SK-N-SH treated with all-trans-retinoic acid at 6 μM for 48 hours (cell line): ENCODE data around the gene PLXNA3.

Experiments used
- ATAC-seq: fragments of 200-7000 bp; cut with Tn5 transposase; 3 replicates; pipeline ENCODE4 v1.9.1; 2020; ENCODE audit warnings: mild to moderate bottlenecking, moderate library complexity
- ARNTL ChIP-seq: fragments of 450-650 bp; formaldehyde crosslinking; IDR thresholded peaks from 2 replicates; pipeline ENCODE4 v1.5.0; 2020; ENCODE audit warnings: low read depth, mild to moderate bottlenecking, moderate library complexity, borderline replicate concordance
- BACH2 ChIP-seq: fragments of 250-450 bp; sonication (Bioruptor Pico); IDR thresholded peaks from 2 replicates; pipeline ENCODE4 v1.9.0; 2021; ENCODE audit warnings: mild to moderate bottlenecking, borderline replicate concordance
- CSDC2 ChIP-seq: fragments of 250-450 bp; sonication (Bioruptor Pico); IDR thresholded peaks from 2 replicates; pipeline ENCODE4 v1.5.0; 2020; ENCODE audit warnings: mild to moderate bottlenecking, moderate library complexity
- ESRRG ChIP-seq: fragments of 250-450 bp; sonication (Bioruptor Pico); IDR thresholded peaks from 2 replicates; pipeline ENCODE4 v1.6.1; 2021; ENCODE audit warnings: mild to moderate bottlenecking
- GLIS3 ChIP-seq: fragments of 250-450 bp; sonication (Bioruptor Pico); IDR thresholded peaks from 2 replicates; pipeline ENCODE4 v1.5.0; 2020; ENCODE audit warnings: mild to moderate bottlenecking, moderate library complexity
- ISL1 ChIP-seq: fragments of 250-450 bp; sonication (Bioruptor Pico); IDR thresholded peaks from 2 replicates; pipeline ENCODE4 v2.1.2; 2022; ENCODE audit warnings: mild to moderate bottlenecking, moderate library complexity
- OSR1 ChIP-seq: fragments of 250-450 bp; sonication (Bioruptor Pico); IDR thresholded peaks from 2 replicates; pipeline ENCODE4 v1.8.0; 2022; ENCODE audit warnings: moderate library complexity, mild to moderate bottlenecking, inconsistent platforms
- PPARA ChIP-seq: fragments of 250-450 bp; sonication (Bioruptor Pico); IDR thresholded peaks from 2 replicates; pipeline ENCODE4 v1.5.0; 2020; ENCODE audit warnings: mild to moderate bottlenecking, borderline replicate concordance
- RARB ChIP-seq: fragments of 250-450 bp; sonication (Bioruptor Pico); IDR thresholded peaks from 2 replicates; pipeline ENCODE4 v1.8.0; 2021; ENCODE audit warnings: mild to moderate bottlenecking, moderate library complexity
- SNAI2 ChIP-seq: fragments of 250-450 bp; sonication (Bioruptor Pico); IDR thresholded peaks from 2 replicates; pipeline ENCODE4 v1.5.0; 2020; ENCODE audit warnings: mild to moderate bottlenecking, moderate library complexity
- TOX ChIP-seq: fragments of 250-450 bp; sonication (Bioruptor Pico); IDR thresholded peaks from 2 replicates; pipeline ENCODE4 v1.8.0; 2021; ENCODE audit warnings: mild to moderate bottlenecking, moderate library complexity, borderline replicate concordance
- ZC3H10 ChIP-seq: fragments of 250-450 bp; sonication (Bioruptor Pico); IDR thresholded peaks from 2 replicates; pipeline ENCODE4 v1.5.1; 2021; ENCODE audit warnings: mild to moderate bottlenecking, moderate library complexity
- ZFP3 ChIP-seq: fragments of 250-450 bp; sonication (Bioruptor Pico); IDR thresholded peaks from 2 replicates; pipeline ENCODE4 v1.5.0; 2020; ENCODE audit warnings: mild to moderate bottlenecking, moderate library complexity
- ZFP30 ChIP-seq: fragments of 450-650 bp; formaldehyde crosslinking; IDR thresholded peaks from 2 replicates; pipeline ENCODE4 v1.5.0; 2022; ENCODE audit warnings: mild to moderate bottlenecking, moderate library complexity
- ZNF565 ChIP-seq: fragments of 450-650 bp; formaldehyde crosslinking; conservative IDR thresholded peaks from 2 replicates; pipeline ENCODE4 v1.5.0; 2020; ENCODE audit warnings: low read depth, mild to moderate bottlenecking, moderate library complexity
- ZNF8 ChIP-seq: fragments of 450-650 bp; formaldehyde crosslinking; IDR thresholded peaks from 2 replicates; pipeline ENCODE4 v1.5.0; 2020; ENCODE audit warnings: mild to moderate bottlenecking, moderate library complexity
- TF ChIP-seq, protein P1 (sequence below): fragments of 250-450 bp; sonication (Bioruptor Pico); IDR thresholded peaks from 2 replicates; pipeline ENCODE4 v1.5.1; 2020; ENCODE audit warnings: low read depth, mild to moderate bottlenecking, moderate library complexity
- TF ChIP-seq, protein P2 (sequence below): fragments of 250-450 bp; sonication (Bioruptor Pico); IDR thresholded peaks from 2 replicates; pipeline ENCODE4 v1.8.0; 2020; ENCODE audit warnings: mild to moderate bottlenecking, moderate library complexity, borderline replicate concordance
- TF ChIP-seq, protein P3 (sequence below): fragments of 250-450 bp; sonication (Bioruptor Pico); IDR thresholded peaks from 2 replicates; pipeline ENCODE4 v1.5.0; 2020; ENCODE audit warnings: mild to moderate bottlenecking, moderate library complexity
- TF ChIP-seq, protein P4 (sequence below): fragments of 250-450 bp; sonication (Bioruptor Pico); IDR thresholded peaks from 2 replicates; pipeline ENCODE4 v1.5.1; 2021; ENCODE audit warnings: mild to moderate bottlenecking, moderate library complexity
- TF ChIP-seq, protein P5 (sequence below): fragments of 250-450 bp; sonication (Bioruptor Pico); IDR thresholded peaks from 2 replicates; pipeline ENCODE4 v1.8.0; 2021; ENCODE audit warnings: low read depth, mild to moderate bottlenecking, moderate library complexity, borderline replicate concordance

The PLXNA3 gene

DNA sequence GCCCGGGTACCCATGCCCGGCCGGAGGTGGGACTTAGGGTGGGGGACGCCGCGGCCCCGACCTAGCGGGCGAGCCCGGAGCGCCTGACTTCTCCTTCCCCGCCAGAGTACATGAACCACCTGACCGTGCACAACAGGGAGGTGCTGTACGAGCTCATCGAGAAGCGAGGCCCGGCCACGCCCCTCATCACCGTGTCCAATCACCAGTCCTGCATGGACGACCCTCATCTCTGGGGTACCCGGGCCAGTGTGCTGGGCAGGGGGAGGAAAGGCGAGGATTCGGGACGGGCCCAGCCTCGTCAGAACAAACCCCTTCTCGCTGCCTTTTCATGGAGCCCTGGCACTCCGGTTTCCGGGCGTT is 46.1 kb upstream of the PLXNA3 start:
- ATAC-seq, result peak; percentile 75
- TF ChIP-seq, protein P1, sequence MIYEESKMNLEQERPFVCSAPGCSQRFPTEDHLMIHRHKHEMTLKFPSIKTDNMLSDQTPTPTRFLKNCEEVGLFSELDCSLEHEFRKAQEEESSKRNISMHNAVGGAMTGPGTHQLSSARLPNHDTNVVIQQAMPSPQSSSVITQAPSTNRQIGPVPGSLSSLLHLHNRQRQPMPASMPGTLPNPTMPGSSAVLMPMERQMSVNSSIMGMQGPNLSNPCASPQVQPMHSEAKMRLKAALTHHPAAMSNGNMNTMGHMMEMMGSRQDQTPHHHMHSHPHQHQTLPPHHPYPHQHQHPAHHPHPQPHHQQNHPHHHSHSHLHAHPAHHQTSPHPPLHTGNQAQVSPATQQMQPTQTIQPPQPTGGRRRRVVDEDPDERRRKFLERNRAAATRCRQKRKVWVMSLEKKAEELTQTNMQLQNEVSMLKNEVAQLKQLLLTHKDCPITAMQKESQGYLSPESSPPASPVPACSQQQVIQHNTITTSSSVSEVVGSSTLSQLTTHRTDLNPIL, result no peak
- TF ChIP-seq, protein P2, sequence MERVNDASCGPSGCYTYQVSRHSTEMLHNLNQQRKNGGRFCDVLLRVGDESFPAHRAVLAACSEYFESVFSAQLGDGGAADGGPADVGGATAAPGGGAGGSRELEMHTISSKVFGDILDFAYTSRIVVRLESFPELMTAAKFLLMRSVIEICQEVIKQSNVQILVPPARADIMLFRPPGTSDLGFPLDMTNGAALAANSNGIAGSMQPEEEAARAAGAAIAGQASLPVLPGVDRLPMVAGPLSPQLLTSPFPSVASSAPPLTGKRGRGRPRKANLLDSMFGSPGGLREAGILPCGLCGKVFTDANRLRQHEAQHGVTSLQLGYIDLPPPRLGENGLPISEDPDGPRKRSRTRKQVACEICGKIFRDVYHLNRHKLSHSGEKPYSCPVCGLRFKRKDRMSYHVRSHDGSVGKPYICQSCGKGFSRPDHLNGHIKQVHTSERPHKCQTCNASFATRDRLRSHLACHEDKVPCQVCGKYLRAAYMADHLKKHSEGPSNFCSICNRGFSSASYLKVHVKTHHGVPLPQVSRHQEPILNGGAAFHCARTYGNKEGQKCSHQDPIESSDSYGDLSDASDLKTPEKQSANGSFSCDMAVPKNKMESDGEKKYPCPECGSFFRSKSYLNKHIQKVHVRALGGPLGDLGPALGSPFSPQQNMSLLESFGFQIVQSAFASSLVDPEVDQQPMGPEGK (CRISPR knock-in tag), result no peak
- TF ChIP-seq, protein P3, sequence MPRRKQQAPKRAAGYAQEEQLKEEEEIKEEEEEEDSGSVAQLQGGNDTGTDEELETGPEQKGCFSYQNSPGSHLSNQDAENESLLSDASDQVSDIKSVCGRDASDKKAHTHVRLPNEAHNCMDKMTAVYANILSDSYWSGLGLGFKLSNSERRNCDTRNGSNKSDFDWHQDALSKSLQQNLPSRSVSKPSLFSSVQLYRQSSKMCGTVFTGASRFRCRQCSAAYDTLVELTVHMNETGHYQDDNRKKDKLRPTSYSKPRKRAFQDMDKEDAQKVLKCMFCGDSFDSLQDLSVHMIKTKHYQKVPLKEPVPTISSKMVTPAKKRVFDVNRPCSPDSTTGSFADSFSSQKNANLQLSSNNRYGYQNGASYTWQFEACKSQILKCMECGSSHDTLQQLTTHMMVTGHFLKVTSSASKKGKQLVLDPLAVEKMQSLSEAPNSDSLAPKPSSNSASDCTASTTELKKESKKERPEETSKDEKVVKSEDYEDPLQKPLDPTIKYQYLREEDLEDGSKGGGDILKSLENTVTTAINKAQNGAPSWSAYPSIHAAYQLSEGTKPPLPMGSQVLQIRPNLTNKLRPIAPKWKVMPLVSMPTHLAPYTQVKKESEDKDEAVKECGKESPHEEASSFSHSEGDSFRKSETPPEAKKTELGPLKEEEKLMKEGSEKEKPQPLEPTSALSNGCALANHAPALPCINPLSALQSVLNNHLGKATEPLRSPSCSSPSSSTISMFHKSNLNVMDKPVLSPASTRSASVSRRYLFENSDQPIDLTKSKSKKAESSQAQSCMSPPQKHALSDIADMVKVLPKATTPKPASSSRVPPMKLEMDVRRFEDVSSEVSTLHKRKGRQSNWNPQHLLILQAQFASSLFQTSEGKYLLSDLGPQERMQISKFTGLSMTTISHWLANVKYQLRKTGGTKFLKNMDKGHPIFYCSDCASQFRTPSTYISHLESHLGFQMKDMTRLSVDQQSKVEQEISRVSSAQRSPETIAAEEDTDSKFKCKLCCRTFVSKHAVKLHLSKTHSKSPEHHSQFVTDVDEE (CRISPR knock-in tag), result no peak
- TF ChIP-seq, all 23 proteins: peak for 0

DNA sequence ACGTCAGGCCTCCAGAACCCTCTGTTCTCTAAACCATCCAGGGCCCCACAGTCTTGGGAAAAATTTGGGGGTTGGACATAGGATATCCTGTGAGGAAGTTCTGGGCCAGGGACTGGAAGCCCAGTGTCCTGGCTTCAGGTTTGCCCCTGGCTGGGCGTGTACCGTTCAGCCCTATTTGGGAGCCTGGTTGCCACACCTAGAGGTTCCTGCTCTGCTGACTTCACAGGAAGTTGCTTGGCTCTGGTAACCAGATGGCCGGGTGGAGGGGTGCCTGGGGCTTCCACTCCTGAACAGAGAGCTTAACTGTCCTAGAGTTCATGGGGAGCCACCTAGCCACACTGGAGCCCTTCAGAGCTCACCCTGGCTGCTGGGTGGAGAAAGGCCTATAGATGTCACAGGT is 45.6 kb upstream of the PLXNA3 start:
- no peak for ATAC-seq
- no peak for TF ChIP-seq ZC3H10 (CRISPR knock-in tag)
- TF ChIP-seq TOX, result no peak
- no peak for TF ChIP-seq SNAI2 (CRISPR knock-in tag)
- TF ChIP-seq BACH2 (CRISPR knock-in tag), result no peak
- no peak for TF ChIP-seq PPARA (CRISPR knock-in tag)
- TF ChIP-seq RARB (CRISPR knock-in tag), result no peak
- TF ChIP-seq GLIS3 (CRISPR knock-in tag), result no peak
- TF ChIP-seq, protein P3 (CRISPR knock-in tag), result no peak
- no peak for TF ChIP-seq ZFP3 (CRISPR knock-in tag)
- no peak for TF ChIP-seq ARNTL (CRISPR knock-in tag)
- TF ChIP-seq, protein P4, sequence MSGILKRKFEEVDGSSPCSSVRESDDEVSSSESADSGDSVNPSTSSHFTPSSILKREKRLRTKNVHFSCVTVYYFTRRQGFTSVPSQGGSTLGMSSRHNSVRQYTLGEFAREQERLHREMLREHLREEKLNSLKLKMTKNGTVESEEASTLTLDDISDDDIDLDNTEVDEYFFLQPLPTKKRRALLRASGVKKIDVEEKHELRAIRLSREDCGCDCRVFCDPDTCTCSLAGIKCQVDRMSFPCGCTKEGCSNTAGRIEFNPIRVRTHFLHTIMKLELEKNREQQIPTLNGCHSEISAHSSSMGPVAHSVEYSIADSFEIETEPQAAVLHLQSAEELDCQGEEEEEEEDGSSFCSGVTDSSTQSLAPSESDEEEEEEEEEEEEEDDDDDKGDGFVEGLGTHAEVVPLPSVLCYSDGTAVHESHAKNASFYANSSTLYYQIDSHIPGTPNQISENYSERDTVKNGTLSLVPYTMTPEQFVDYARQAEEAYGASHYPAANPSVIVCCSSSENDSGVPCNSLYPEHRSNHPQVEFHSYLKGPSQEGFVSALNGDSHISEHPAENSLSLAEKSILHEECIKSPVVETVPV (CRISPR knock-in tag), result no peak
- no peak for TF ChIP-seq ZNF8 (CRISPR knock-in tag)
- no peak for TF ChIP-seq CSDC2 (CRISPR knock-in tag)
- TF ChIP-seq OSR1 (CRISPR knock-in tag), result no peak
- TF ChIP-seq, protein P5, sequence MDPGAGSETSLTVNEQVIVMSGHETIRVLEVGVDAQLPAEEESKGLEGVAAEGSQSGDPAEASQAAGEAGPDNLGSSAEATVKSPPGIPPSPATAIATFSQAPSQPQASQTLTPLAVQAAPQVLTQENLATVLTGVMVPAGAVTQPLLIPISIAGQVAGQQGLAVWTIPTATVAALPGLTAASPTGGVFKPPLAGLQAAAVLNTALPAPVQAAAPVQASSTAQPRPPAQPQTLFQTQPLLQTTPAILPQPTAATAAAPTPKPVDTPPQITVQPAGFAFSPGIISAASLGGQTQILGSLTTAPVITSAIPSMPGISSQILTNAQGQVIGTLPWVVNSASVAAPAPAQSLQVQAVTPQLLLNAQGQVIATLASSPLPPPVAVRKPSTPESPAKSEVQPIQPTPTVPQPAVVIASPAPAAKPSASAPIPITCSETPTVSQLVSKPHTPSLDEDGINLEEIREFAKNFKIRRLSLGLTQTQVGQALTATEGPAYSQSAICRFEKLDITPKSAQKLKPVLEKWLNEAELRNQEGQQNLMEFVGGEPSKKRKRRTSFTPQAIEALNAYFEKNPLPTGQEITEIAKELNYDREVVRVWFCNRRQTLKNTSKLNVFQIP (CRISPR knock-in tag), result no peak
- no peak for TF ChIP-seq ZNF565
- no peak for TF ChIP-seq ISL1 (CRISPR knock-in tag)
- TF ChIP-seq, protein P1, result no peak
- no peak for TF ChIP-seq ZFP30 (CRISPR knock-in tag)
- TF ChIP-seq ESRRG (CRISPR knock-in tag), result no peak
